H9 (cell line): ENCODE measurements around the gene A2ML1. TPM values are rescaled to one million over a fixed set of nuclear protein-coding genes. Genes with fewer than 3 reads are reported as not detected.
"Not testable (repeated sequence)": the region's sequence is repeated elsewhere in the genome, so short reads cannot be mapped to it uniquely, and the experiment has no call there.

Experiments used
- DNase-seq: peaks from one replicate; pipeline ENCODE4 v3.0.0-alpha.2; 2017
- H2AFZ ChIP-seq: one replicate; pipeline ENCODE4 v1.6.1; 2013; ENCODE audit warnings: mild to moderate bottlenecking, low read length, control low read depth, moderate library complexity
- H2AK5ac ChIP-seq: 2 replicates; pipeline ENCODE4 v1.6.1; 2013; ENCODE audit warnings: low read length, control low read depth, mixed read lengths; ENCODE audit not compliant: insufficient read length
- H2BK120ac ChIP-seq: one replicate; pipeline ENCODE4 v1.6.1; 2013; ENCODE audit warnings: low read depth, mild to moderate bottlenecking, low read length, control low read depth, inconsistent platforms; ENCODE audit not compliant: poor library complexity, severe bottlenecking
- H2BK12ac ChIP-seq: 2 replicates; pipeline ENCODE4 v1.6.1; 2013; ENCODE audit warnings: low read length, control low read depth, mixed read lengths, low read depth; ENCODE audit not compliant: insufficient read length
- H2BK15ac ChIP-seq: 2 replicates; pipeline ENCODE4 v1.6.1; 2013; ENCODE audit warnings: low read depth, low read length, control low read depth
- H2BK20ac ChIP-seq: one replicate; pipeline ENCODE4 v1.6.1; 2013; ENCODE audit warnings: low read depth, mild to moderate bottlenecking, low read length, control low read depth, inconsistent platforms; ENCODE audit not compliant: poor library complexity, severe bottlenecking
- H2BK5ac ChIP-seq: 2 replicates; pipeline ENCODE4 v1.6.1; 2013; ENCODE audit warnings: low read length, control low read depth, mixed read lengths; ENCODE audit not compliant: insufficient read length
- H3K14ac ChIP-seq: 2 replicates; pipeline ENCODE4 v1.6.1; 2013; ENCODE audit warnings: low read length, control low read depth; ENCODE audit not compliant: insufficient read depth
- H3K18ac ChIP-seq: 2 replicates; pipeline ENCODE4 v1.6.1; 2013; ENCODE audit warnings: low read depth, mild to moderate bottlenecking, mixed read lengths, low read length, control low read depth; ENCODE audit not compliant: insufficient read length
- H3K23ac ChIP-seq: 2 replicates; pipeline ENCODE4 v1.6.1; 2013; ENCODE audit warnings: low read length, control low read depth, mixed read lengths, low read depth; ENCODE audit not compliant: insufficient read length
- H3K23me2 ChIP-seq: 2 replicates; pipeline ENCODE4 v1.6.1; 2013; ENCODE audit warnings: low read depth, mild to moderate bottlenecking, mixed read lengths, low read length, control low read depth; ENCODE audit not compliant: insufficient read length, poor library complexity, severe bottlenecking
- H3K27ac ChIP-seq: 2 replicates; pipeline ENCODE4 v1.5.1; 2013; ENCODE audit warnings: low read length, control low read depth, mixed read lengths, low read depth; ENCODE audit not compliant: insufficient read length
- H3K27me3 ChIP-seq: 2 replicates; pipeline ENCODE4 v1.6.1; 2013; ENCODE audit warnings: low read length, control low read depth, inconsistent platforms; ENCODE audit not compliant: insufficient read depth
- H3K4ac ChIP-seq: 2 replicates; pipeline ENCODE4 v1.6.1; 2013; ENCODE audit warnings: low read depth, mild to moderate bottlenecking, control low read depth, inconsistent platforms, low read length, moderate library complexity
- H3K4me1 ChIP-seq: 2 replicates; pipeline ENCODE4 v1.6.1; 2013; ENCODE audit warnings: low read length, control low read depth, inconsistent platforms; ENCODE audit not compliant: insufficient read depth
- H3K4me2 ChIP-seq: 2 replicates; pipeline ENCODE4 v1.6.1; 2013; ENCODE audit warnings: low read length, control low read depth, mixed read lengths; ENCODE audit not compliant: insufficient read length, insufficient read depth
- H3K56ac ChIP-seq: 2 replicates; pipeline ENCODE4 v1.6.1; 2013; ENCODE audit warnings: low read depth, mild to moderate bottlenecking, mixed read lengths, low read length, control low read depth; ENCODE audit not compliant: insufficient read length
- H3K79me1 ChIP-seq: 2 replicates; pipeline ENCODE4 v1.6.1; 2013; ENCODE audit warnings: low read depth, mild to moderate bottlenecking, moderate library complexity, low read length, control low read depth, inconsistent platforms; ENCODE audit not compliant: insufficient read depth, poor library complexity, severe bottlenecking
- H3K79me2 ChIP-seq: 2 replicates; pipeline ENCODE4 v1.6.1; 2013; ENCODE audit warnings: low read length, control low read depth, inconsistent platforms; ENCODE audit not compliant: insufficient read depth
- H3K9ac ChIP-seq: 2 replicates; pipeline ENCODE4 v1.6.1; 2013; ENCODE audit warnings: low read length, control low read depth, mixed read lengths; ENCODE audit not compliant: insufficient read length; ENCODE audit errors: extremely low read depth
- H3K9me3 ChIP-seq: one replicate; pipeline ENCODE4 v1.6.1; 2013; ENCODE audit warnings: low read depth, low read length, inconsistent platforms; ENCODE audit not compliant: control insufficient read depth
- H3T11ph ChIP-seq: one replicate; pipeline ENCODE4 v1.6.1; 2013; ENCODE audit warnings: mild to moderate bottlenecking, low read length, control low read depth, inconsistent platforms
- H4K20me1 ChIP-seq: one replicate; pipeline ENCODE4 v1.6.1; 2013; ENCODE audit not compliant: control insufficient read depth, insufficient read length, insufficient read depth
- H4K5ac ChIP-seq: 2 replicates; pipeline ENCODE4 v1.6.1; 2013; ENCODE audit warnings: low read depth, mild to moderate bottlenecking, mixed read lengths, low read length, control low read depth; ENCODE audit not compliant: insufficient read length
- H4K8ac ChIP-seq: replicated peaks from 2 replicates; pipeline ENCODE4 v1.6.1; 2013; ENCODE audit warnings: low read length, control low read depth, mixed read lengths, low read depth; ENCODE audit not compliant: insufficient read length
- H4K91ac ChIP-seq: 2 replicates; pipeline ENCODE4 v1.6.1; 2013; ENCODE audit warnings: low read depth, mild to moderate bottlenecking, moderate library complexity, mixed read lengths, low read length, control low read depth; ENCODE audit not compliant: insufficient read length
- H3K27ac Mint-ChIP-seq, 3 experiments: 2 replicates in 2 of 3; 3 replicates in 1 of 3; pipeline ENCODE4 v1.8.0; 2020 to 2021; ENCODE audit warnings: mixed read lengths in 3 of 3, mild to moderate bottlenecking in 1 of 3, moderate library complexity in 1 of 3
- H3K27me3 Mint-ChIP-seq: 2 replicates; pipeline ENCODE4 v1.8.0; 2021; ENCODE audit warnings: low read depth, mild to moderate bottlenecking, moderate library complexity, mixed read lengths
- H3K36me3 Mint-ChIP-seq, 3 experiments: 2 replicates in 2 of 3; 3 replicates in 1 of 3; pipeline ENCODE4 v1.8.0; 2020 to 2021; ENCODE audit warnings: low read depth in 3 of 3, mixed read lengths in 3 of 3; ENCODE audit not compliant: insufficient read depth in 1 of 3
- H3K4me1 Mint-ChIP-seq, 2 experiments: 2 replicates each; pipeline ENCODE4 v1.8.0; 2020; ENCODE audit warnings: mixed read lengths in 2 of 2
- H3K4me3 Mint-ChIP-seq, 2 experiments: 2 replicates in 1 of 2; 3 replicates in 1 of 2; pipeline ENCODE4 v1.8.0; 2020 to 2021; ENCODE audit warnings: mild to moderate bottlenecking in 2 of 2, mixed read lengths in 2 of 2, moderate library complexity in 1 of 2
- H3K9me3 Mint-ChIP-seq, 2 experiments: 2 replicates in 1 of 2; 3 replicates in 1 of 2; pipeline ENCODE4 v1.8.0; 2020; ENCODE audit warnings: mild to moderate bottlenecking in 2 of 2, mixed read lengths in 2 of 2, moderate library complexity in 1 of 2
- WGBS: extraction: QIAGEN DNeasy Blood & Tissue Kit; methylation state at CpG from one replicate; pipeline ENCODE4 v1.1.7; 2013; ENCODE audit warnings: missing lambda C conversion rate, low lambda C conversion rate, mixed read lengths; ENCODE audit not compliant: insufficient read length; ENCODE audit errors: extremely low coverage; 5-methylcytosine and 5-hydroxymethylcytosine counted together
- total RNA-seq: library from RNA; stranded (reverse); gene quantifications from 2 replicates; pipeline ENCODE4 v1.2.1, GENCODE V29; 2021

The A2ML1 gene
- total RNA-seq, 1 experiment from 2014 or later, result 2.8 TPM

GRCh38 chr12:8788706-8789105, 33.7 kb upstream of the A2ML1 start:
- peaks cover 65 to 70% (median 70%) of the 10 kb centered on the region in 3 experiments for H3K36me3 Mint-ChIP-seq
- not testable (repeated sequence) for H2AK5ac ChIP-seq, H3K27me3 Mint-ChIP-seq, H3K27me3 ChIP-seq, H4K91ac ChIP-seq, H3K79me1 ChIP-seq, H3K4me1 ChIP-seq, H4K5ac ChIP-seq, H3T11ph ChIP-seq, H4K8ac ChIP-seq, H2BK120ac ChIP-seq, H3K23me2 ChIP-seq, H2BK20ac ChIP-seq, H2AFZ ChIP-seq, H4K20me1 ChIP-seq, H2BK15ac ChIP-seq, H3K9me3 ChIP-seq, H3K27ac ChIP-seq, H2BK12ac ChIP-seq, H3K56ac ChIP-seq, H3K4ac ChIP-seq, H2BK5ac ChIP-seq, H3K14ac ChIP-seq, H3K23ac ChIP-seq
- H3K9ac ChIP-seq, result peak overlapping the region; percentile 96
- H3K27ac Mint-ChIP-seq, result peak overlapping the region; percentile 96 to 97 (median 97)
- H3K4me3 Mint-ChIP-seq, result peak overlapping the region; percentile 98
- peaks cover 47 to 67% of the 10 kb centered on the region in 2 experiments for H3K9me3 Mint-ChIP-seq
- H3K4me2 ChIP-seq, result peak overlapping the region; percentile 56
- WGBS, result no CpG with 5 or more reads among the region's 13 CpGs
- peaks cover 18 to 23% of the 10 kb centered on the region in 2 experiments for H3K4me1 Mint-ChIP-seq
- peaks cover 13% of the 10 kb centered on the region; the same call in 1 of the 2 replicates for H3K79me2 ChIP-seq
- DNase-seq, result peak; percentile 26
- peak overlapping the region; percentile 38 for H3K18ac ChIP-seq

GRCh38 chr12:8789341-8790013, 32.9 kb upstream of the A2ML1 start:
- Histone ChIP-seq H3K79me2 (peaks cover 13% of the 10 kb centered on the region; the same call in 1 of the 2 replicates), H3K4me2 (peak overlapping the region; percentile 56), H3K9ac (peak overlapping the region; percentile 96)
- H2BK20ac ChIP-seq, H3K23ac ChIP-seq, H3T11ph ChIP-seq, H2BK15ac ChIP-seq, H4K20me1 ChIP-seq, H3K9me3 ChIP-seq, H3K79me1 ChIP-seq, H3K27me3 ChIP-seq, H3K27ac ChIP-seq, H3K4me1 ChIP-seq, H2AK5ac ChIP-seq, H4K5ac ChIP-seq, H3K18ac ChIP-seq, H3K27me3 Mint-ChIP-seq, H2BK12ac ChIP-seq, H2BK5ac ChIP-seq, H2AFZ ChIP-seq, H4K91ac ChIP-seq, H2BK120ac ChIP-seq, H3K23me2 ChIP-seq, H3K4ac ChIP-seq, H4K8ac ChIP-seq, H3K14ac ChIP-seq, H3K56ac ChIP-seq: not testable (repeated sequence)
- peak; percentile 31 for DNase-seq
- peaks cover 53 to 74% of the 10 kb centered on the region in 2 experiments for H3K9me3 Mint-ChIP-seq
- H3K36me3 Mint-ChIP-seq, result peaks cover 73 to 74% (median 74%) of the 10 kb centered on the region in 3 experiments
- H3K27ac Mint-ChIP-seq, result peak overlapping the region; percentile 96 to 97 (median 97)
- H3K4me1 Mint-ChIP-seq, result peaks cover 18 to 23% of the 10 kb centered on the region in 2 experiments
- peak overlapping the region; percentile 98 for H3K4me3 Mint-ChIP-seq
- no CpG with 5 or more reads among the region's 13 CpGs for WGBS
